Fibroblast of lung (primary cell): Measurements from ENCODE around the gene TMEM8B. TPM values are rescaled to one million over a fixed set of nuclear protein-coding genes. Genes with fewer than 3 reads are reported as not detected.

ENCODE experiments used
- DNase-seq, 2 donors: peaks; one replicate each; pipeline versions ENCODE4 v3.0.0 to v3.0.0-alpha.2; 2010; ENCODE audit warnings: low read depth in 2 of 2
- H2AFZ ChIP-seq: 2 replicates; pipeline ENCODE4 v1.5.1; 2012; ENCODE audit warnings: low read length, control low read depth, inconsistent platforms
- H3K27ac ChIP-seq: 2 replicates; pipeline ENCODE4 v1.5.1; 2011; ENCODE audit warnings: low read length, control low read depth; ENCODE audit not compliant: insufficient read depth
- H3K27me3 ChIP-seq: 2 replicates; pipeline ENCODE4 v1.5.1; 2011; ENCODE audit warnings: mild to moderate bottlenecking, low read length; ENCODE audit not compliant: control insufficient read depth, insufficient read depth
- H3K36me3 ChIP-seq: 2 replicates; pipeline ENCODE4 v1.5.1; 2011; ENCODE audit warnings: low read length; ENCODE audit not compliant: control insufficient read depth, insufficient read depth
- H3K4me1 ChIP-seq: 2 replicates; pipeline ENCODE4 v1.5.1; 2011; ENCODE audit warnings: low read length; ENCODE audit not compliant: control insufficient read depth, insufficient read depth; ENCODE audit errors: extremely low read depth
- H3K4me2 ChIP-seq: 2 replicates; pipeline ENCODE4 v1.5.1; 2011; ENCODE audit warnings: low read length, control low read depth; ENCODE audit not compliant: insufficient read depth; ENCODE audit errors: extremely low read depth
- H3K4me3 ChIP-seq, 4 experiments: fragments of 200-600 bp in 1 of 4; sonication (generic) in 1 of 4; replicated peaks in 1 of 4; 2 replicates each; pipeline ENCODE4 v1.5.1; 2011 to 2016; ENCODE audit warnings: low read length in 4 of 4, low read depth in 3 of 4, mild to moderate bottlenecking in 3 of 4, control low read depth in 2 of 4, inconsistent platforms in 1 of 4, mixed read lengths in 1 of 4; ENCODE audit not compliant: insufficient read depth in 1 of 4; ENCODE audit errors: control extremely low read depth in 1 of 4
- H3K79me2 ChIP-seq: 2 replicates; pipeline ENCODE4 v1.5.1; 2012; ENCODE audit warnings: mild to moderate bottlenecking, low read length, inconsistent platforms; ENCODE audit not compliant: control insufficient read depth, insufficient read depth
- H3K9ac ChIP-seq: 2 replicates; pipeline ENCODE4 v1.5.1; 2011; ENCODE audit warnings: mild to moderate bottlenecking, low read length, control low read depth; ENCODE audit not compliant: insufficient read depth
- H3K9me3 ChIP-seq: 2 replicates; pipeline ENCODE4 v1.5.1; 2012; ENCODE audit warnings: low read depth, low read length; ENCODE audit not compliant: control insufficient read depth, insufficient read depth
- H4K20me1 ChIP-seq: 2 replicates; pipeline ENCODE4 v1.5.1; 2011; ENCODE audit warnings: low read length; ENCODE audit not compliant: control insufficient read depth, insufficient read depth; ENCODE audit errors: extremely low read depth
- EZH2 ChIP-seq: IDR thresholded peaks from 2 replicates; pipeline ENCODE4 v1.5.1; 2012; ENCODE audit warnings: low read length, control low read depth, mild to moderate bottlenecking; ENCODE audit errors: missing control alignments
- polyA plus RNA-seq, 2 donors: library from polyadenylated mRNA; depleted of rRNA in 1 of 2; stranded (reverse) in 1 of 2; unstranded in 1 of 2; fragments of >200 nt; gene quantifications; 2 replicates each; pipeline ENCODE4 v1.2.1, GENCODE V29; 2011 to 2012; ENCODE audit warnings: missing spikeins in 1 of 2
- total RNA-seq: library from RNA; depleted of rRNA; stranded (reverse); fragments of >200 nt; gene quantifications from 2 replicates; pipeline ENCODE4 v1.2.1, GENCODE V29; 2014
- TF ChIP-seq, protein P1 (sequence below), 2 donors: IDR thresholded peaks in 1 of 2; conservative IDR thresholded peaks in 1 of 2; 1 replicate in 1 of 2; 2 replicates in 1 of 2; pipeline ENCODE4 v1.5.1; 2011 to 2012; ENCODE audit warnings: low read length in 2 of 2, control low read depth in 1 of 2, inconsistent platforms in 1 of 2, low read depth in 1 of 2, mild to moderate bottlenecking in 1 of 2

TMEM8B gene
- total and polyA plus RNA-seq, 2 donors (not counting 1 experiment from before 2014, with no cell fraction given): 2.7 to 3.0 TPM

DNA sequence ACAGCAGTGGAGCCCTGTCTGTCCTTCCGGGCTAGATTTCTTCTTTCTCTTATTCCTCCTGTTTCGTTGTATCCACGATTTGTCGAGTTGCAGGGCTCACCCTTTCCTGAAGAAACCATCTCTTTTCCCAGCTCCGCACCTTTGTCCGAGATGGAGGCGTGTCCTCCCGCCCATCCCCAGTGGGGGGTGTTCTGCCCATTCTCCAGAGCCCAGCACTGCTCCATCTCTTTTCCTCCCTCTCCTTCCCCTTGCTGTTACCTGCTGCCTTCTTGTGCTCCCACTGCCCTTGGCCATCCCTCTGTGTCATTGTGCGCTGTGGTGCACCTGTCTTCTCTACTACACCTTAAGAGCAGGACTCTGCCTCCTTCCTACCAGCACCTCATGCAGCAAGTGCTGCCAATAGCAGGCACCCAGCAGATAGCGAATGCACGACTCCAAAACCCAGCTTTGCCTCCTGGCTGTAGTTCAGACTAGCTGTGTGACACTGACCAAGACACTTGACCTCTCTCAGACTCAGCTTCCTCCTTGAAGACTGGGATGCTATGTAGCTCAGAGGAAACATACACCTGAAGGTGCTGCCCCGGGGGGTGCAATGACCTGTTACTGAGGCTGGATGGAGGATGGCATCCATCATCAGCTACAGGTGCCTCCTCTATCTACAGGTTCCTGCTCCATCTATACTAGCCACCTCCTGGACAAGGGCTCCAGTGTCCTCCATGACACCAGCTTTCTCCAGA, 32.3 kb downstream of the TMEM8B start:
- Histone ChIP-seq H3K27me3 (peaks cover 30% of the 10 kb centered on the region), H2AFZ (no peak overlapping the region), H3K27ac (no peak overlapping the region), H3K9ac (no peak overlapping the region), H3K4me1 (no peaks in the 10 kb centered on the region), H4K20me1 (no peaks in the 10 kb centered on the region), H3K36me3 (no peaks in the 10 kb centered on the region), H3K4me3 (no peak overlapping the region), H3K79me2 (no peaks in the 10 kb centered on the region), H3K4me2 (no peak overlapping the region), H3K9me3 (no peaks in the 10 kb centered on the region)
- DNase-seq: no peak
- no peak for TF ChIP-seq EZH2
- TF ChIP-seq, protein P1, sequence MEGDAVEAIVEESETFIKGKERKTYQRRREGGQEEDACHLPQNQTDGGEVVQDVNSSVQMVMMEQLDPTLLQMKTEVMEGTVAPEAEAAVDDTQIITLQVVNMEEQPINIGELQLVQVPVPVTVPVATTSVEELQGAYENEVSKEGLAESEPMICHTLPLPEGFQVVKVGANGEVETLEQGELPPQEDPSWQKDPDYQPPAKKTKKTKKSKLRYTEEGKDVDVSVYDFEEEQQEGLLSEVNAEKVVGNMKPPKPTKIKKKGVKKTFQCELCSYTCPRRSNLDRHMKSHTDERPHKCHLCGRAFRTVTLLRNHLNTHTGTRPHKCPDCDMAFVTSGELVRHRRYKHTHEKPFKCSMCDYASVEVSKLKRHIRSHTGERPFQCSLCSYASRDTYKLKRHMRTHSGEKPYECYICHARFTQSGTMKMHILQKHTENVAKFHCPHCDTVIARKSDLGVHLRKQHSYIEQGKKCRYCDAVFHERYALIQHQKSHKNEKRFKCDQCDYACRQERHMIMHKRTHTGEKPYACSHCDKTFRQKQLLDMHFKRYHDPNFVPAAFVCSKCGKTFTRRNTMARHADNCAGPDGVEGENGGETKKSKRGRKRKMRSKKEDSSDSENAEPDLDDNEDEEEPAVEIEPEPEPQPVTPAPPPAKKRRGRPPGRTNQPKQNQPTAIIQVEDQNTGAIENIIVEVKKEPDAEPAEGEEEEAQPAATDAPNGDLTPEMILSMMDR (conservative IDR thresholded peaks at IDR 0.05 in 1 of 2, IDR thresholded peaks at IDR 0.05 in 1 of 2; ENCODE audit: low read depth in 1 of 2, low read length in 2 of 2): no peak

DNA sequence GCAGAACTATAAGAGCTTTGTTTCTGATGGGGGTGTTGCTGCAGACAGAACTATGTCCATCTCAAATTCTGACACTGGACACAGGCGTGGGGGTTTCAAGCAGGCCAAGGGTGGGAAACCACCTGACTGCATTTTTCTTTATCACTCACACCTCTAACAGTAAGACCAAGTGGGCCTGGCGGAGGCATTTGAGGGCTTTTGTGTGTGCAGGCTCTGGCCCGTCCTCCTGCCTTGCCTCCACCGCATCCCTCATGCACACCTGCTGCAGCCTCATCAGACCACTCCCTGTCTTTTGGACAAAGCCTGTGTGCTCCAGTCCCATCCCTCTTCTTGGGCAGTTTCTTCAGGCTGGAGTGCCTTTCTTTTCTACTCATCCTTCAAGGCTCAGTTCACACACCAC, 33.3 kb downstream of the TMEM8B start:
- TF ChIP-seq EZH2: no peak
- Histone ChIP-seq H4K20me1 (no peaks in the 10 kb centered on the region), H2AFZ (no peak overlapping the region), H3K4me1 (no peaks in the 10 kb centered on the region), H3K4me2 (no peak overlapping the region), H3K79me2 (no peaks in the 10 kb centered on the region), H3K27ac (no peak overlapping the region), H3K36me3 (no peaks in the 10 kb centered on the region), H3K27me3 (peaks cover 30% of the 10 kb centered on the region), H3K9ac (no peak overlapping the region), H3K4me3 (no peak overlapping the region), H3K9me3 (no peaks in the 10 kb centered on the region)
- no peak for DNase-seq

DNA sequence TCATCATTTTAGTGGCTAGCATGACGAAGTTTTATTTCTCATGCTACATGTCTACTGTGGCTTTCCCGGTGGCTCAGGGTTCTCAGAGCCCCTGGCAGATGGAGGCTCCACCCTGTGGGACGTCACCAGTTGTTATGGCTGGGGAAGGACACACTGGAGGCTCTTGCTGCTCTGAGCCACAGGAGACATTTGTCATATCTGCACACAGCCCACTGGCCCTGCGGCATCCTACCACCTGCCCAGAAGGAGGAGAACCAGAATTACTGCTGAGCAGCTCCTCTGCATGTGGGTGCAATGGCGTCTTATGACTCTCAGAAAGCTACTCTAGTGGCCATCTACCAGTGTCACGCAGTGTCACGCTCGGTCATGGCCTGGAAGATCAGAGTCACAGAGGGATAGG, 34.6 kb downstream of the TMEM8B start:
- Histone ChIP-seq H3K36me3 (no peaks in the 10 kb centered on the region), H3K4me1 (no peaks in the 10 kb centered on the region), H3K4me2 (no peak overlapping the region), H3K9me3 (no peaks in the 10 kb centered on the region), H2AFZ (no peak overlapping the region), H3K27me3 (peaks cover 30% of the 10 kb centered on the region), H4K20me1 (no peaks in the 10 kb centered on the region), H3K9ac (no peak overlapping the region), H3K27ac (no peak overlapping the region), H3K4me3 (no peak overlapping the region), H3K79me2 (no peaks in the 10 kb centered on the region)
- no peak for DNase-seq
- TF ChIP-seq, protein P1 (conservative IDR thresholded peaks at IDR 0.05 in 1 of 2, IDR thresholded peaks at IDR 0.05 in 1 of 2; ENCODE audit: low read depth in 1 of 2, low read length in 2 of 2): no peak
- TF ChIP-seq EZH2: no peak
